ENCODE data around the gene NMRAL1.
A peak's percentile ranks its signal among the peaks of the same experiment; 100 is the strongest.

NMRAL1 gene

DNA sequence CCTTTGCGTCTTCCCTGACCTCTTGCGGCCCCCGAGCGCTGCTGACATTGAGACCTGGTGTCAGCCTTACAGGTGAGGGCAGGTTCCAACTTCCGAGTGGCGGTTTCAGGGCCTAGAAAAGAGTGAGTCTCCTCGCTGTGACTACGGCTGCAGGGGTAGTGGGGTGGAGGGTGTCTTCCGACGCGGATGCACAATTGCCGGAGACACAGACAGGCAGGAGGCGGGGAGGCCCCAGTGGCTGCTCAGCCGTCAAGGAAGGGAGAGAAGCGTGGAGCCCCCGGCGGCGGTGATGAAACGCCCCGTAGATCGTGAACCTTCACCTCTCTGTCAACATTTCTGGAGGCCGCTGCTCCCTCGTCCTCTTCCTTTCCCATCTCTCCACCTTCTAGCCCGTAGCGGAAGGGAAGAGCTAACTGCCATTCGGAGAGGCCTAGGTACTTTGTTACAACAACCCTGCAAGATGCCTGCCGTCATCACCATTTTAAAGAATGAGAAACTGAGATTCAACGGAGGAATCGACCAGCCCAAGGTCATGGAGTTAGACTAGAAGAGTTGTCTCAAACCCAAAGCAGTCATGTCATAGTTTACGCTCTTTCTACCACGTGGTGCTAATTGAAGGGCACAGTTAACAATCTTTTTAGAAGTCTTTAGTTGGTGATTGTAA, 48.3 kb downstream of the NMRAL1 start:
- no peak for DNase-seq

DNA sequence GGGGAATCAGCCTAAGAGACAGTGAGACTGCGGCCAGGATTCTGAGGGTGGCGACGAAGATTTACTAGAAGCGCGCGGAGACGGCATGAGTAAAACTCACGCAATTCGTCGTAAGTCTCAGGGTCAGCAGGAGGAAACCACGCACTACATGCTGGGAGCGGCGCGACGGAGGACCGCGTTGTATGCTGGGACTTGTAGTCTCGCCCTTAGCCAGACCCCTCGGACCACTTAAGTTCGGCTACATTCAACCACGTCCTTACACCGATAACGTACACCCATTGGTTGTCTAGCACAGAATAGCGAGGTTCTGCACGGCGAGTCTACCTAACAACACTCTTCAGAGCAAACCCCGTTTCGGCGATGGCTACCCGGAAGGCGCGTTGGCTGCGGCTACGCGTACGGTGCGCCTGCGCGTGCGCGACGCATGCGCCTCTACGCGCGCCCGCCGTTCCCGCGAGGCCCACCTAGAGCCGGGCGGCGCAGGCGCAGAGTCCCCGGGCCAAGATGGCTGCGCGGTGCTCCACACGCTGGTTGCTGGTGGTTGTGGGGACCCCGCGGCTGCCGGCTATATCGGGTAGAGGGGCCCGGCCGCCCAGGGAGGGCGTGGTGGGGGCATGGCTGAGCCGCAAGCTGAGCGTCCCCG, 48.9 kb downstream of the NMRAL1 start, which contains the start of gene DNAJA3:
TSS of gene DNAJA3 (plus strand) at position 491 of the 643 bp plus-strand sequence. CDS start at position 505, 14 bp downstream.
- DNase-seq, result peak; percentile 97

DNA sequence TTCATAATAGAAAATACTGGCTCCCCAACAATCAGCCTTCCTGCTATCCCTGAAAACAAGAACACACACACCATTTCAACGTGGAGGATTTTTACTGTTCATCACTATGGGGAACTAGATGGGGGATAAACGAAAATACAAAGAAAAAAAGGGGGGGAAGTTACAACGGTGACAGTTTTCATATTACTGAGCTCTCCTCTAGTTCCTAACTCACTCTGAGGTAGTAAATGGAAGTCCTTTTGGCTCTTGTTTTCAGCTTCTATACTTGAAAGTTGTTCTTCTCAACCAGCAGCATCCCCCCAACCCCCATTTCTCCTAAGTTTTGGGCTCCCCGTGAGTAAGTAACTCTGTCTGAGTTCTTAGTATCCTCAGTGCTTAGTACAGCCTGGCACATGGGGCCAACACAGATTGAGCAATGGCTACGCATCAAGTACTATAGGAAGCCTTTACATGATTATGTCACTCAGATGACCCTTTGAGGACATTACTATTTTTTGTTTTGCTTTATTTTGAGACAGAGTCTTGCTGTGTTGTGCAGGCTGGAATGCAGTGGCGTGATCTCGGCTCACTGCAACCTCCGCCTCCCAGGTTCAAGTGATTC, 53.8 kb downstream of the NMRAL1 start:
- no peak for DNase-seq

DNA sequence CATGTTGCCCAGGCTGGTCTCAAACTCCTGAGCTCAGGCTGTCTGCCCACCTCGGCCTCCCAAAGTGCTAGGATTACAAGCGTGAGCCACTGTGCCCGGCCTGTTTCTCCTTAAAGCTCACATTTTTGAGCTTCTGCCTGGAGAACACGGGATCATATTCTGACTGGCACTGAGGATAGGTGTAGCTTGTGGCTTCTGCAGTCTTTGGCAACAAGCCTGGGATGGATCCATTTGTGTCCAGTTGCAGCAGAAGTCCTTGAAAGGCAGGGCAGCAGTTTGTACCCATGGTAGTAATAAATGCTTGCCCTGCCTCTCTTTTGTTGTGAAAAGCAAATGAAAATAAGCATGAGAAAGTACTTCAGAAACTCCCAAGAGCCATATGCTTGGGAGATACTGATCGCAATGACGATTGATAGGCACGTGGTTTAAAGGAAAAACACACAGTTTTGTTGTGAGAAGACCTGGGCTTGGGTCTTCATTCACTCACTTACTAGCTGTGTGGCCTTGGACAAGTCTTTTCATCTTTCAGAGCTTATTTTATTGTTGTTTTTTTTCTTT, 54.9 kb downstream of the NMRAL1 start:
- no peak for DNase-seq

DNA sequence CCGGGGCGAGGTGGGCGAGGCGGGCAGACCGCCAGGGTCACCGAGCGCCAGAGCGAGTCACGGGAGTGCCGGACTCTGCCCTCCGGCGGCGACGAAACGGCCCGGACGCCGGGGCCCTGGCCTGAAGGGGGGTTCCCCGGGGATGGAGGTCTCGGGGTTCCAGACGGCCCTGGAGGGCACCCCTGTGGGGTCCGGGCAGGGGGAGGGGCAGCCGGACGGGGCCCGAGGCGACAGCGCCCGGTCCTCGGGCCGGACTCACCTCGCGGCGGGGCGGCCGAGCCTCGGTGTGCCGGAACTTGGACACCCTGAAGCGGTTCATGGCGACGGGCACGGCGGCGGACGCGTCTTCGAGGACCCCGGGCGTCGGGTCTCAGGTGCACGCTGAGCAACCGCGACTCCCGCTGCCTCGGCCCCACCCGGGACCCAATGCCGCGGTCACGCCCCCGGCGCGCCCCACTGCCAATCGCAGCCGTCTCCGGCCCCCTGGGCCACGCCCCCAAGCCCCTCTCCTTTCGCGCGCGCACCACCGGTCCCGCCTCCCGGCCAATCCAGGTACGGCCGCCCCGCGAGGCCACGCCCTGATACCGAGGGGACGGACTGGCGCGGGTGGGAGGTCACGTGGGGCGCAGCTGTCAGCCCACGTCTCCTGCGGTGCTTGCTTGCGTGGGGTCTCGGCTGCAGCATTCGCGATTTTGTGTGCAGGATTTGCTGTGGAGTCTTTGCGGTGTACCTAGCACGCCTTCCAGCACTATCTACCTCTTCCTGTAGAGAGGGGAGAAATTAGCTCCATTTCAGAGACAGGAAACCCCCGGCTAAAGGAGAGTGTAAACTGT, 58.0 kb downstream of the NMRAL1 start, which contains the start of gene CORO7:
TSS of gene CORO7 (minus strand) at position 397 of the 833 bp plus-strand sequence. CDS start at position 319, 78 bp downstream.
- DNase-seq, result peak; percentile 88

DNA sequence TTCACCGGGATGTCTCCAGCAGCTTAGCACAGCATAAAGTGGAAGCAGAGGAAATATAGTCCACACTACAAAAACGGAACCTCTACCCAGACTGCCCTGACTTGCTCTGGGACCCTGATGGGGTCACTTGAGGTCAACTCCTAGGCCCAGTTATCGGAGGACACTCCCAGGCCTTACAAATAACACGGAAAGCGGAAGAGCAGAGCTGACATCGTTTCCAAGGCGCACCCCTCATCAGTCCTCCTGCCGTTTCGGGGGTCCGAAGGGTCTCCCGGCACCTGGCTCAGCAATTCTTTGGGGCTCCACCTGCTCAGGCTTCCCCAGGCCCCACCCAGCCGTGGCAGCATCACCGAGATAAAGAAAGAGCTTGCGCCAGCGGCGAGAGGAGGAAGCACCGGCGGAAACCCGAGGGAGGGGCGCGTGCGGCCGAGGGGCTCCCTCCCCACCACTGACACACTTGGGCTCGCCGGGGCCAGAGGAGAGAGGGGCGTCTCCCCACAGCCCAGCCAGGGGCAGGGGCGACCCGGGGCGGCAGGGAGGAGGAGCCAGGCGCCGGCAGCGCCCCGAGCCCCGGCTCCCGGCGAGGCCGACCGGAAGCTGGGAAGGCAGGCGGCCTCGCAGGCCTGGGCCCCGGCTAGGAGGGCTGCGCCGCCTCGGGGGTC, 58.8 kb downstream of the NMRAL1 start:
- DNase-seq, result no peak

DNA sequence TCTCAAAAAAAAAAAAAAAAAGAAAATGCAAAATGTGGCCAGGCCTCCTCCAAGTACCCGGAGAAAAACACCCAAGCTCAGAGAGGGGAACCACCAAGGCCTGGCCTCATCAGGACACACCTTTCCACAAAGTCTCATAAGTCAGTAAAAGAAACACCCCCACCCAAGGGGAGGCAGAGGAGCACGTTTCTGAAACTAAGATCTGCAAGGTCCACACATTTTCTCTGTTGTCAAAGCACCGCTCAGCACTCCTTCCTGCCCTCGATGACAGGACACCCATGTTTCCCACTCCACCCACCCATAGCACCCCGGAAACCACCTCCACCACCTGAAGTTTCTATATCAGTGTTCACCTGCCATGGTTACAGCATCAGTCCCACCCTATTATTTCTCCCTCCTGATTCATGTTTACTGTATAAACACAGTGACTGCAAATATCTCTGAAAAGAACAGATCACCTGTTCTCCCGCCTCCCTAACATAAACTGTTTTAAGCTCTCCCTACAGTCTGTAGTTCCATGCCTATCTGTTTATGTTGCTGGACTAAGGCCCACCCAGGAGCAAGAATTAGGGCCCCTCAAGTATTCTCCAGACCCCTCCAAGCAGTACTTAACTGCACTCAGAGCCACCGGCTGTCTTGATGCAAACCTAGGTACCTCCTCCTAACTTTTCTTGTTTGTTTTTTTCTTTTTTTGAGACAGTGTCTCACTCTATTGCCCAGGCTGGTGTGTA, 60.1 kb downstream of the NMRAL1 start:
- no peak for DNase-seq

DNA sequence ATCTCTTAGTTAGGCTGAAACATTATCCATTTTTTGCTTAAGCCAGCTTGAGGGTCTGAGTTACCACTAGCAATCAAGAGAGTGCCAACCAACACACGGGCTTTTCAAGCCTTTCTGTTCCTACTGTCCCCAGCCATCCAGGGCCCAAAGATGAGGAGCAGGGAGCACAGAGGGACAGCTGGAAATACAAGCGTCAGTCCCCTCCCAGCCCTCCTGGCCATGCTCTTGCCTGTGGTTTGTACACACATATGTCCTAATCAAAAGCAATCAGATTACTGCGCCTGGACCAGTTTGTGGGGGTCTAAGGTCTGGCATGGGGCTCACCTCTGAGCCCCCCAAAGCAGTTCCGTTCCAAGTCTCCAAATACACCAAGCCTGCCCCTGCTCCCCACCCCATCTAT, 61.6 kb downstream of the NMRAL1 start:
- no peak for DNase-seq

DNA sequence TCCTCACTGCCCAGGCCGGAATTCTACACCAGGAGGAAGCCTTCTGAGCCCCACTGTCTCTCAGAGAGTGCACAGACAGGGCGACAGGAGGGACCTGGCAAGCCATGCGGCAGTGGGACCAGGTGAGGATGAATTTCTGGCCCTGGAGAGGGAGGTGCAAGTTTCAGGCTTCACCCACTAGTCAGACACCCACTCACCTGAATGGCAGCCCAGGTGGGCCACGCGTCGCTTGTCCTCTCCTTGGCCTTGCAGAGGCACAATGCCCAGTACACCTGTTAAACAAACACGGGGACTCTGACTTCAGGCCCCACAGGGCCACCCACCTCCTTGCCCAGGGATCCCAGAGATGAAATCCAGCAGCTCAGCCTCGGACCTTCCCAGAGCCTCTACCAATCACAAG, 62.3 kb downstream of the NMRAL1 start:
- no peak for DNase-seq

Measured in fibroblast of skin of scalp (primary cell).